NCI-H510A (cell line): Measurements from ENCODE around the gene NAA80.
"Not testable (repeated sequence)": the region's sequence is repeated elsewhere in the genome, so short reads cannot be mapped to it uniquely, and the experiment has no call there.

ENCODE experiments used
- DNase-seq: peaks from one replicate; lab custom pipeline; 2025; lab: John Stamatoyannopoulos, UW

NAA80 gene

DNA sequence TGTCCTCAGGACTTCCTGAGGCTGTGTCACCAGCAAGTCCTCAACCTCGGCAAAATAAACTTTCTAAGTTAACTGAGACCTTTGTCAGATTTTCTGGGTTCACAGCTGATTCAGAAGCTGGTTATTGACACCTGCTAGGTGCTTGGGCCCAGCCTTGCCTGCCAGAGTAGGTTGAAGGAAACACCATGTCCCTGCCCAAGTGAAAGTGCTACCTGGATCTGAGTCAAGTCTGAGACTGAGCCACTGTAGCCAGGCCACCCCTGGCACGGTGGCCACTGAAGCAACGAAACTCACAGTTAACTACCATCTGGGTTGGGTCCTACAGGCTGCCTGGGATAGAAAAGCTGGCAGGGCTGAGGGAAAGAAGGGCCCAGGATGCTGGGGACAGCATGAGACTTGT, 15.1 kb upstream of the NAA80 start:
- no peak for DNase-seq

DNA sequence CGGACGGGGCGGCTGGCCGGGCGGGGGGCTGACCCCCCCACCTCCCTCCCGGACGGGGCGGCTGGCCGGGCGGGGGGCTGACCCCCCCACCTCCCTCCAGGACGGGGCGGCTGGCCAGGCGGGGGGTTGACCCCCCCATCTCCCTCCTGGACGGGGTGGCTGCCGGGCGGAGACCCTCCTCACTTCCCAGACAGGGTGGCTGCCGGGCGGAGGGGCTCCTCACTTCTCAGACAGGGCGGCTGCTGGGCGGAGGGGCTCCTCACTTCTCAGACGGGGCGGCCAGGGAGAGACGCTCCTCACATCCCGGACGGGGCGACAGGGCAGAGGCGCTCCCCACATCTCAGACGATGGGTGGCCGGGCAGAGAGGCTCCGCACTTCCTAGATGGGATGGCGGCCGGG, 12.8 kb upstream of the NAA80 start:
- DNase-seq, result not testable (repeated sequence)

DNA sequence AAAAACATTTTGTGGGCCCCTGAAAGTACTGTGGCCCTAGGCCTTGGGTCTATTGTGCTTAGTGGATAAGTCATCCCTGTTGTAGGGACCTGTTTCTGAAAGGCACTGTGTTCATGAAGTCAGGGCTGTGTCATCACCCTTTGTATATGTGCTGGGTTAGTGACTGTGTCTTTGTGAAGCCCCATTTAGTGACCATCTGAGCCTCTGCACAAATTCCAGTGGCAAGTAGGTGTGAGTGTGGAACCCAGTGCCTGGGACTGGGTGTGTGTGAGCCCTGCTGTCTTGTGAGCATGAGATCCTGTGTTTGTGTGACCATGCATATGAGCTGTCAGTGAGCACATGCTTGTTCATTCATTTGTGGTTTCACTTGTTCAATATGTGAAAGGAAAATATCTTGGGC, 5.4 kb upstream of the NAA80 start:
- DNase-seq, result no peak

DNA sequence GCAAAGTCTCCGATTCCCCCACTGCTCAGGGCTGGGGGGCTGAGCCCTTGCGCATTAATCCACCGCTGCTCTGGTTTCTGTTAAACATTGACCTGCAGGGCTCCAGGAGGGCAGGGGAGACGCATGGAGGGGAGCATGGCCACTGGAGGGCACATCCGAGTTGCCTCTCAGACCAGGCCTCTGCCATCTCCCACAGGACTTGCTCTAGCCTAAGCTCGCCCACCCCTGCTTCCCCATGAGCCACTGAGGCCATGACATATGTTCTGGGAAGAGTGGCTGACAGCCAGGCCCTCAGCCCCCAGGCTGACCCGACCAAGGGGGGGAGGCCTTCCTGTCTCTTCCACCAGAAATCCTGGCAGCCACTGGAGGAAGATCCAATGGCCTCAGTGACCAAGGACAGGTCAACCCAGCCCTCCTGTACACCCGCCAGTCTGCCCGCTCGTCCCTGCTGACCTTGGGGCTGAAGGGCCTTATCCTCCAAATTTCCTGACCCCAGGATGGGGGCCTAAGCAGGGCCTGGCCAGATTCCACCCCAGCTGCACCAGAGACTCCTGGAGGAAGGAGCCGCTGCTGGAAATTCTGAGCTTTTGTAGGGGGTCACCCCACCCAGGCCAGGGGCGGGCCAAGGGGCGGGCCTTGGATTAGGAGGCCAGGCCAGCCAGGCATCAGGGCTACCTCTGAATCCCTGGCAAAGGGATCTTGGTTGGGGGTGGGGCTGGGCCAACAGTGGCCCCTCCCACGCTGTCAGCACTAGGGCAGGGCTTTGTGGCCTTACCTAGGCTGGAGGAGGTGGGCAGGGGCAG, 4.0 kb upstream of the NAA80 start, which contains the start of gene HYAL1:
HYAL1 (minus strand) TSS at position 562 of the 803 bp plus-strand sequence. CDS start 618 bp downstream, outside the sequence.
- no peak for DNase-seq

DNA sequence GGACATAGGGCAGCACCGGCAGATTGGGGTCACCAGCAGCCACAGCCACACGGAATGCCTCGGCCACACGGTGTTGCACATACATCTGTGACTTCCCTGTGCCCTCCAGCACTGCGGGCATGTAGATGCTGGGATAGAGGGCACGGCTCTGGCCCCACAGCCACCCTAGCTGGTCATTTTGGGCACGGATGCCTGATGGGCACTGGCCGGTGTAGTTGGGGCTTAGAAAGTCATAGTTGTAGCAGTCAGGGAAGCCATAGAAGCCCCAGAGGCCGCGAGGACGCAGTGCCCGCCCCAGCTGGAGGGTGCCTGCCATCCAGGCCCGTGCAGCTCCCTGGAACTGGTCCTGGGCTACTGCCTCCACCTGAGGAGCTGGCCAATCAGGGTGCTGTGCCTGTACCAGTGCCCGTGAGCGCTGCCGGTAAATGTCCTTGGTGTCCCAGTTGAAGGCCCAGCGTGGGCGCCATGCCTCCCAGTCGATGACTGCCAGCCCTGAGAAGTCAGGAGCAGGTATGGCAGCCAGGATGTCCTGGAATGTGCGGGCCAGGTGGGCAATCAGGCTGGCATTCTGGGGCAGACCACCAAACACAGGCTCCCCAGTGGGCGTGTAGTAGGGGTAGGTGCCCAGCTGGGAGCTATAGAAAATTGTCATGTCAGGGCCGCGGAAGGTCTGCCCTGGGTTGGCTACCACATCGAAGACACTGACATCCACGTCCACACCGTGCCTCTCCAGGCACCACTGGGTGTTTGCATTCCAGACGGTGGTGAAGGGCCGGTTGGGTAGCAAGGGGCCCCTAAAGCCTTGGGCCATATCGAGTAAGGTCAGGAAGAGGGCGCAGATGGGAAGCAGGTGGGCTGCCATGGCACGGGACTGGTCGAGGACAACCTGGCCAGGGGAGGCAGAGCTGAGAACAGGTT, 3.1 kb upstream of the NAA80 start:
- no peak for DNase-seq

DNA sequence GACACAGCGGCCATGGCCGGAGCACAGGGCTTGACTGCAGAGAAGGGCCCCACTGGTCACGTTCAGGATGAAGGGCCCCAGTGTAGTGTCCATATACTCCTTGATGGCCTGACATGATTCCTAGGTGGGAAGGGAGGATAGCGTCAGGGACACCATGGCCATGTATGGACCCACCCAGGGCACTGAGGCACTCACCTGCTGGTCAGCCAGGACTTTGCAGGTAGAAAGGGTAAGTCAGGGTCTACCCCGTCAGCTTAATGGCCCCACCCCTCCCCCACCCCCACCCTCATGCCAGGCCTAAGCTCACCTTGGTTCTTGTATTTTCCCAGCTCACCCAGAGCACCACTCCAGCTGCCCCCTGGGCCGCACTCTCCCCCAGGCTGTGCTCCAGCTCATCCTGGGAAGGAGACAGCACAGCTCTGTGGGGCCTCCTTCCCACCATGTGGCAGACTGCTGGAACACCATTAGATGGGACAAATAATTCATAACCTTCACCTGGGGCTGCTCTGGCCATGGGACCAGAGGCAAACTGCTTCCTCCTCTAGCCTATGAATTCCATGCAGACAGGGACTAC, 1.6 kb upstream of the NAA80 start:
- no peak for DNase-seq

DNA sequence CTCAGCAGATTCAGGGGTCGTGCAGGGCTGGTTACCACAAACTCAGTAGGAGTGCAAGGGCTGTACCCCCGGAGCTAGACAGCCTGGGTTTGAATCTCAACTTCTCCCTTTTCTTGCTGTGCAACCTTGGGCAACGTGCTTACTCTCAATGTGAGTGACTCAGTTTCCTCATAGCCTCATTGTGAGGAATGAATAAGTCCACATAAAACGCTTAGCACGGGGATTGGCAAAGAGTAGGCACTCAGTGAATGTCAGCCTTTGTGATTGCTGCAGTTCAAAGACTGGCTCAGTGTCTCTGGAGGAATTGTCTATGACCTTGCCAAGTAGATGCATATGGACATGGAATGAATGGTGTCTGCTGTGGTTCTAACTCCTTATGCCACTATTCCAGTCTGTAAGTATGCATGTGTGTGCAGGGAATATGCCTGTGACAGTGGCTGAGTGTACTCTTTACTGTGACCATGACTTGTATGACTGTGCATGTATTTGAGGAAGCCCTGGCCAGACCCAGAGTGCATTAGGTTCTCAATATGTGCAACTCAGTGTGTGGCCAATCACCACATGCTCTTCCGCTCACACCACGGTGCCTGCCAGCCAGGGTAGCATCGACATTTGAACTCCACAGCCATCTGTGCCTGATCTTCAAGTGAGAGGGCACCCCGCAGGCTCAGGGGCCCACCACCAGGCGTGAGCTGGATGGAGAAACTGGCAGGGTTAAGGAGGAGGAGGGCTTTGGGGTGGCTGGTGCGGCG, 900 bp upstream of the NAA80 start:
- DNase-seq, result no peak

DNA sequence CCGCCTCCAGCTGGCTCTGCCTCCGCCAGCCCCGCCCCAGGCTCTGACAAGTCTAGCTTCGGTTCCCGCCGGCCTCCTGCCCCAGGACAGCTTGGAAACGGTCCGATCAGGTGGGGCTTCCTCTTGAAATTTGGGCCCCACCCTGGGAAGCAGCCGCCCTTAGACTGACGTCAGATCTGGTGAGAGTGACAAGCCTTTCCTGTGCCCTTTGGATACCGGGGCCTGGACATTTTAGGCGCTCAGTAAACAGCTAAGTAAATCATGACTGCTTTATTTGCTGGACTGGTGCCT, 378 bp upstream of the NAA80 start:
- no peak for DNase-seq

DNA sequence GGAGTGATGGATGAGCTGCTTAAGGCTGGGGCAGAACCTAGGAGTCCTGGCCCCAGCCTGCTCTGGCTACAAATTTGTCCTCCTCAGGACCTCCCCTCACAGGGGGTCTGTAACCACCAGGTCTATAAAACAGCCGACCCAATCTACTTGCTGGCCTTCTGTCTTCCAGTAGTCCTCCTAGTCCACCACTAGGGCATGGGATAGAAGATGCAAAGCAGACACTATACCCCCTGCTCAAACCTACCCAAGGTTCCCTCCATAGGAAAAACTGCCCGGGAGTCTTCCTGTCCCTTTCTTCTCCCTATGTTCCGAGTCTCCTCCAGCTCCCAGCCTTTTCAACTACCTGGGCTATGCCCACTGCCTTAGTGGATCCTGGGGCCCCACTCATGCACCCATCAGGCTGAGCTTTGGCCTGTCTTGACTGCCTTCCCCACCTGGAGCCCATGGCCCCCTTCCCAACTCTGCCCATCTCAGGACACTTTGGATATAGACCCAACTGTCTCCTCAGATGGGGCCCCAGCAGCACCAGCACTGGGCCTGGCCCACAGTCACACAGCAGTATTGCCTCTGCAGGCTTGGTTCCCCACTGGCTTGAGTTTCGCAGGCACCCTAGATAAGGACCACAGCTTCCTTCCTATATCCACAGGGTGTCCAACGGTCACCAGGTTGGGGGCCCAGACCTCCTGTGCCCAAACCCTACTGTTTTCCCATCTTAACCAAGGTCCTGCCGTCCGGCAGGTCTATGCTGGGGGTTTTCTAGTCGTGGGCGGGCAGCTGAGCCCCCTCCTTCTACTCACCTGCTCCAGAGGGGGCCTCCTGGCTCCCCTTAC, 1.1 kb downstream of the NAA80 start:
- DNase-seq, result no peak

DNA sequence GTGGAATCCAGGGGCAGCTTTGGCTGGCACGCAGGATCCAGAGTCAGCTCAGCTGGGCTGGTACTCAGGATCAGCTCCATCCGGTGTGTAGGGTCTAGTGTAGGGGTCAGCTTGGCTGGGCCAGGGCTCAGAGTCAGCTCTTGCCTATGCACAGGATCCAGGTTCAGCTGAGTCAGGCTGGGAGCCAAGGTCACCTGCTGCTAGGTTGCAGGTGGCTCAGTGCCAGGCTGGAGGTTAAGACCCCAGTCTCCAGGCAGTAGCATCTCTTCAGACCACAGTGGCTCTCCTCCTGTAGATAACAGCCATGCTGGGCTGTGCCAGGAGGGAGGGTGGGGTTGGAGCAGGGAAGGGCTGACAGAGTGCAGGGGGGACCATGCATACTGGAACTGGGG, 1.8 kb downstream of the NAA80 start:
- no peak for DNase-seq

DNA sequence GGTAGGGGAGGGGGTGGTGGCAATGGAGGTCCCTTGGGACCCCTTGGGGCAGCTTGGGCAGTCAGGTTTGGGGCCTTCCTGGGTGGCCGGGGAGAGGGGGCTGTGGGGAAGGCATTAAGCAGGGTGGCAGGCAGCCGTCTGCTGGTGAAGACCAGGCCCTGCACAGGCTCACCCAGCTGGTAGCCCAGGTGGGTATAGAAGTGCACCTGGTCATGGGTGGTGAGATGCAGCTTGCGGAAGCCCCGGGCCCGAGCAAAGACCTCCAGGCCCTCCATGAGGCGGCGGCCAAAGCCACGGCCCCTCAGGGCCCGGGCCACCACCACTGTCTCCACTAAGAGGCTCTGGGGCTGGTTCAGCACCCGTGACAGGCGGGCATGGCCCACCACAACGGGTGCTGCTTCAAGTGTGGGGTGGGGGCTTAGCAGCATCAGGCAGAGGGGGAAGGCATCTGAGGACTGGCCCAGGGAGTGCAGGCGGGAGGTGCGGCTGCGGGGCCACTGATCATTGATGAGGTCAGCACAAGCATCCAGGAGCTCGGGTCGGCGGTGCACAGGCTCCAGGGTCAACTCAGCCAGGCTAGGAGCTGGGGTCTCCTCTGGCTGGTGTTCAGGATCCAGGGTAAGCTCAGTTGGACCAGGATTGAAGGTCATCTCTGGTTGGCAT, 2.4 kb downstream of the NAA80 start:
- DNase-seq, result no peak

DNA sequence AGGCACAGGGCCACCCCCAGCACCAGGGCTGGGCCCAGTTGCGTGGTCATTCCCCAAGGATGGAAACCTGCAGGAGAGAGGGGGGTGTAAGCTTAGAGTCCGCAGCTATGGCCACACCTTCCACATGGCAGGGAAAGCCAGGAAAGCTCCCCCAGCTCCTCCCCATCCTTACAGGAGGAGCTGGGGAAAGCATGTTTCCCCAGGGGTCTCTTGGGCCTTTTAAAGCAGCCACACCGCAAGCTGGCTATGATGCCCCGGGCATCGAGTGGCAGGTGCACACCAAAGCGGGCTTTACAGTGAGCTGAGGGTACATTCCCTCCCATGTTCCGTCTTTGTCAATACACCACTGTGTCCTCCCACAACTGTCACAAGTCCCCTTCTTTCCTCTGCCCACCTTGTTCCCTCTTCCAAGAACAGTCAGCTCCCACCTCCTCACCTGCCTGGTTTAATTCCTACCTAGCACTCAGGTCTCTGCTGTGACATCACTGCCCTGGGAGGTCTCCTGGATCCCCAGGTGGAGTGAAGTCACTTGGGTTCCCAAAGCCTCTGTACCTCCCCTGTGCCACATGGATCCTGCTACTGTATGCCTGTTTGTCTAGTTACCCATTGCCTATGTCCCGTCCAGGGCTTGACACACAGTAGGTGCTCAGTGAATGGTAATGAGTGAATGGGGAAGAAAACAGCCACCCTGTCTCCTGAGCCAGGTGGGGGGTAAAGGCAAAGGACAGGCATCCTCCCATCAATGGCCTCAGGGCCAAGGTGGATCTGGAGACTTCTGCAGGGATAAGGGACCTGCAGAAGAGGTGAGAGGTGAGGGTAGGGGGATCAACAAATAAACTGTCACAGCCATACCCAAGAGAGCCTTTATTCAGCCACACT, 3.4 kb downstream of the NAA80 start:
- DNase-seq, result no peak

DNA sequence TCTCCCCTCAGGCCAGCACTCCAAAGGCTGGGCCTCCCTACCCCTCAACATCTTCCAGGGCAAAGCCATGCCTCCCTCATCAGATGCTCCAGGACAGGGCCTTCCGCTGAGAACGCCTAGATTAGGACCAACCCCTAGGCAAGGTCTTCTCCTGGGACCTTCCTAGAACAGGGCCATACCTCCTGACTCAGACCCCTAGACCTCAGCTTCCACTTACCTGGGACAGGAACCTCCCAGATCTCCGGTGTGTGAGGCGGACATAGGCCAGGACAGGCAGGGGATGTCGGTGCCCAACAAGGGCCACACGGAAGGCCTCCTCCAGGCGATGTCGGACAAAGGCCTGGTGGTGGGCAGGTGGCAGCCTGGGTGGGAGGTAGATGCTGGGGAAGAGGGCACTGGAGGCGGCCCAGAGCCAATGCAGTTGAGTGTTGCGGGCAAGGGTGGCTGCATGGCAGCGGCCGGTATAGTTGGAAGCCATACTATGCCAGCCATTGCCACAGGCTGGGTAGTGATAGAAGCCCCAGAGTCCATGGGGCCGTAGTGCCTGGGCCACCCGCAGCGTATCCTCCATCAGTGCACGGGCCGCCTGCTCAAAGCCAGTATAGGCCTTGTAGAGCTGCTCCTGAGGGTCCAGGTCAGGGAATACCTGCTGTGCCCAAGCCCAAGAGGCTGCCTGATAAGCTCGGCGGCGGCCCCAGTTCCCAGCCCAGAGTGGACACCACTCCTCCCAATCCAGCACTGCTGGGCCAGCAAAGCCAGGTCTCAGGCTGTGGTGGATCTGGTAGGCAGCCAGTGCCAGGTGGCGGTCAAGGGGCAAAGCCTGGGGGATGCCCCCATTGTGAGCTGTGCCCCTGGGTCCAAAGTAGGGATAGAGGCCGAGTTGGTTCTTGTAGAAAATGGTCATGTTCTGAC, 4.5 kb downstream of the NAA80 start:
- DNase-seq, result no peak

DNA sequence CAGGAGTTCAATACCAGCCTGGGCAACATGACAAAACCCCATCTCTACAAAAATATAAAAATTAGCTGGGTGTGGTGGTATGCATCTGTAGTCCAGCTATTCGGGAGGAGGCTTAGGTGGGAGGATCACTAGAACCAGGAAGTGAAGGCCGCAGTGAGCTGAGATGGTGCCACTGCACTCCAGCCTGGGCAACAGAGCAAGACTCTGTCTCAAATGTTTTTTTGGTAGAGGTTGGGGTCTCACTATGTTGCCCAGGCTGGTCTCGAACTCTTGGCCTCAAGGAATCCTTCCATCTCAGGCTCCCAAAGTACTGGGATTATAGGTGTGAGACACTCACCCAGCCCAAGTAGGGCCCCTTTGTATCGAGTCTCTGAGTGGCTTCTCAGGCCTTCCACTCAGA, 5.1 kb downstream of the NAA80 start:
- DNase-seq, result no peak

DNA sequence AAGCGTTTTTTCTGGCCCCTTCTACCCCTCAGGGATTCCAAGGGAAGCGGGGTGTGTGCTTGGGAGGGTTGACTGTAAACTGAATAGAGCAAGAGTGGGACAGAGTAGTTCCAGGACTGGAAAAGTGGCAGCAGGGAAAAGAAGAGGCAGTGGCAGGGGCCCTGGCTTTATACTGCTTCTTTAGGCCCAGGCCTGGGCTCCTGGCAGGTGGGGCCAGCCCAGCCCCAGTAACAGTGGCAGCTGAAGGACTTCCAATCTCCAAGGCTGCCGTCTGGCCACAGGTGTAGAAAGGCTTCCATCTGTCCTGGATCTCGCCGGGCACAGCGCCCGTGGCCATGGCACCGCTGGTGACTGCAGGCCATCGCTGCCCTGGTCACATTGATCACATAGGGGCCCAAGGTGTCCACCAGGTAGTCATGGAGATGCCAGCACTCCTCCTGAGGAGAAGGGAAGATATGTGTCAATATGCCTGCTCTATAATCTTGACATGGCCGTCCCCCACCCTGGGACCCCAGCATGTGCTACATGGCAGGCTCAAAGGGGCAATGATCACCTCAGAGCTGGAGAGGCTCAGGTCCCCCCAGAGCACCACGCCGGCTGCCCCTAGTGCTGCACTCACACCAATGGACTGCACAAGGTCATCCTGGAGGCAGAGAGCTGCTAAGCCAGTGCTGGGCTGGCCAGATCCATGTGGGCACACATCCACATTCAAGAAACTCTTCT, 6.0 kb downstream of the NAA80 start:
- no peak for DNase-seq

DNA sequence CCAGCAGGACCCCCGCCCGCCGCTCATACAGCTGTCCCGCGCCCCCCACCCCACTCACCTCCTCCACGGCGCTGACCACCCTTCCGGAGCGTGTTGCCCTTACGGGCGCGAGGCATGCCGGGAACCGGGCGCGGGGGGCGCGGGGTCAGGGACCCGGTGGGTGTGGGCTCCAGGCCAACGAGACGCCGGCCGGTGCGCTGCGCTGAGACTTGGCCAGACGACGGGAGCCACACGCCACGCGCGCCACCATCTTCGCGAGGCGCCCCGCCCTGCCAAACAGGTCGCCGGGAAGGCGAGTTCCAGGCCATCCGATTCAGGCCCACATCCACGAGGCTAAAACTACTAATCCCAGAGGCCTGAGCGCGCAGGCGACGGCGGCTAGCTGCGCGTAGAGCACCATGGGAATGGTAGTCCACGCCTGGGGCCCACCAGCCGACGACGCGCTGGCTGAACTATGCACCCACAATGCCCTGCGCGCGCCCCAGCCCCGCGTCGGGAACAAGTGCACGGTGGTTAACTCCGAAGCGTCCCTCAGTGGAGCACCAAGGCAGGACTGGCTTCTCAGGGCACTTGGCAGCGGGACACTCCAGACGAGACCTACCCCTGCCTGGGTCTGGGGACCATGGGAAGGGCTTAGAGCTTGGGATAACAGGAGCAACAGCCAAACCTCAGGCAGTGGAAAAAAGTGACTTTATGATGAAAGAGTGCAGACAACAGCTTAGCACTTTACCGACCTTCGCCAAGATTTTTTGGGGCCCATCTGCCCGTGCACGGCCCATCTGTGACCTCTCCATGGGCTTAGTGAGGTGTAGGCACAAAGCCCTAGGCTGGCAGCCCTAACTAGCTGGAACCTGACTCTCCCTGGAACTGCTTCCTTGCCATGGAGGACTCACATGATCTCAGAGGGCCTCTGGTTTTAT, 6.8 kb downstream of the NAA80 start, which contains the start of gene IFRD2:
IFRD2 (minus strand) TSS at position 271 of the 920 bp plus-strand sequence; CDS start at position 116, 155 bp downstream.
- DNase-seq, result peak; percentile 86

DNA sequence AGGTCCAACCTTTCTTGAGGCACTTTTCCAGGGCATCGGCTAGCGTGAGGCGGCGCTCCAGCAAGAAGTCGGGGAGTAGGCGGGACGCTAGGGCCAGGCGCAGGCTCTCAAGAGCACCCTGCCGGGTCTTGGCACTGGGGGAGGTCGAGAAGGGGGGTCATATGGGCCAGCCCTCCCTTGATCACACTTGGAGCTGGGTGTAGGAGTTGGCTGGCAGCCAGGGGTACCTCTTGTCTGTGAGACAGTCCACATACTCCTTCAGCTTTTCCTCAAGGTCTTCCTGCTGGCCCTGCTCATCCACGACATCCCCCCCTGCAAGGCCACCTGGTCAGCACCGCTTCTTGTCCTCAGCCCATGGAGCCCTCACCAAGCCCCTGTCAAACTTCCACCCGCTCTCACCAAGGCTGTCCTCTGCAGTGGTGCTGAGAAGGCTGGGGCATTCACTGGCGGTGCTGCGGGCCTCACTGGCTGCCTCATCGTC, 9.0 kb downstream of the NAA80 start:
- no peak for DNase-seq
